HUES6 (cell line): ENCODE results near the gene FAM185A.

ENCODE experiments used
- H3K27ac ChIP-seq: 2 replicates; pipeline ENCODE4 v1.7.0; 2013; ENCODE audit warnings: low read depth, mild to moderate bottlenecking, low read length, inconsistent platforms
- H3K27me3 ChIP-seq: 2 replicates; pipeline ENCODE4 v1.6.1; 2013; ENCODE audit warnings: low read length; ENCODE audit not compliant: control insufficient read depth, insufficient read depth
- H3K36me3 ChIP-seq: 2 replicates; pipeline ENCODE4 v1.6.1; 2013; ENCODE audit warnings: low read length; ENCODE audit not compliant: control insufficient read depth, insufficient read depth
- H3K4me1 ChIP-seq: 2 replicates; pipeline ENCODE4 v1.6.1; 2013; ENCODE audit warnings: low read length; ENCODE audit not compliant: control insufficient read depth, insufficient read depth
- H3K4me3 ChIP-seq: 2 replicates; pipeline ENCODE4 v1.5.1; 2013; ENCODE audit warnings: low read depth, low read length
- H3K9ac ChIP-seq: one replicate; pipeline ENCODE4 v1.6.1; 2013; ENCODE audit warnings: mild to moderate bottlenecking, low read length
- H3K9me3 ChIP-seq: 2 replicates; pipeline ENCODE4 v1.6.1; 2013; ENCODE audit warnings: low read depth, low read length; ENCODE audit not compliant: control insufficient read depth, insufficient read depth

The FAM185A gene

GRCh38 chr7:102814025-102814471 lies 65.2 kb downstream of the FAM185A start:
- no peaks in the 10 kb centered on the region for H3K27me3 ChIP-seq
- no peaks in the 10 kb centered on the region for H3K36me3 ChIP-seq
- no peak overlapping the region for H3K27ac ChIP-seq
- peaks cover 7% of the 10 kb centered on the region; the same call in 1 of the 2 replicates for H3K4me1 ChIP-seq
- H3K4me3 ChIP-seq = no peak overlapping the region
- H3K9me3 ChIP-seq = no peaks in the 10 kb centered on the region
- no peak overlapping the region for H3K9ac ChIP-seq

DNA sequence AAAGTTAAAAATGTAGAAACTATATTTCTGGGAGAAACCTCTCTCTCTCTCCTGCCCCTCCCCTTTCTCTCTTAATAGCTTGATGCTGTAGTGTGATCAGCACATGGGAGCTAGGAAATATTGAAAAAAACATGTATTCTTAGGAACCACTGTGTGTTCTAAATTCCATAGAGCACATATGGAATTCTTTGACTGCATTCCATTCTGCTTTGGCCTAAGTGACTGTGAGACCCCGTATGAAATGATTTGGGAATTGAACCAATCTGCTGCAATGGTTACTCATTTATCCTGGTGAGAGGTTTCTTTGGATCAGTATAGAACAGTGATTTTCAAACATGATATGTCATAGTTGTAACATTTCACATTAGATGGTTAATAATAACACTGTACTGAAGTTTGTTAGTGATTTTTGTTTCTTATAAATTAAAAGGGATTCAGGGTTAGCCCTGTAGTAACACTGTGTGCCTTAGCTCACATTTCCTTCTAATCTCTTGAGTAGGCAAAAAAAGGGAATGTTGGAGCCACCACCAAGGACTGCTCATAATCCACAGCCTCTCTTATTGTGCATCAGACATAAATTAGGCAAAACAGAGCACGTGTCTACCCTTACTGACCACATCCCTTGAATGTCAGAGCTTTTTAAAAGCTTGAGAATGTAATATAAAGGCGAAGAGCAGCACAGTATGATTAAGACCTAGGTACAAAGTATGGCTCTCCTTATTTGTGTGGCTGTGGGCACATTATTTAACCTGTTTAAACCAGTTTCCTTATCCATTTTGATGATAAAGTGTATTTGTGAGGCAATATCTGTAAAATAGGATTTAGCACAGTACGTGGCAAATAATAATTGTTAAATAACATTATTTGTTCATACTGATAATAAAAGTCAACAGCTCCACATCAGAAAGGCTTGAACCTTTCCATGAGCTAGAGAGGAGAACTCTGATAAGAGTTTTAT lies 69.1 kb downstream of the FAM185A start:
- Histone ChIP-seq H3K36me3 (no peaks in the 10 kb centered on the region), H3K27ac (no peak overlapping the region), H3K4me3 (no peak overlapping the region), H3K4me1 (peaks cover 6% of the 10 kb centered on the region; the same call in 1 of the 2 replicates), H3K9ac (no peak overlapping the region), H3K27me3 (no peaks in the 10 kb centered on the region), H3K9me3 (no peaks in the 10 kb centered on the region)

GRCh38 chr7:102819151-102819550 lies 70.4 kb downstream of the FAM185A start:
- Histone ChIP-seq H3K27ac (no peak overlapping the region), H3K36me3 (no peaks in the 10 kb centered on the region), H3K4me1 (no peaks in the 10 kb centered on the region), H3K4me3 (no peak overlapping the region), H3K9ac (no peak overlapping the region), H3K27me3 (no peaks in the 10 kb centered on the region), H3K9me3 (no peaks in the 10 kb centered on the region)

- H3K4me3 ChIP-seq = no peak overlapping the region
Measured at GRCh38 chr7:102821994-102822747, 73.4 kb downstream of the FAM185A start.

DNA sequence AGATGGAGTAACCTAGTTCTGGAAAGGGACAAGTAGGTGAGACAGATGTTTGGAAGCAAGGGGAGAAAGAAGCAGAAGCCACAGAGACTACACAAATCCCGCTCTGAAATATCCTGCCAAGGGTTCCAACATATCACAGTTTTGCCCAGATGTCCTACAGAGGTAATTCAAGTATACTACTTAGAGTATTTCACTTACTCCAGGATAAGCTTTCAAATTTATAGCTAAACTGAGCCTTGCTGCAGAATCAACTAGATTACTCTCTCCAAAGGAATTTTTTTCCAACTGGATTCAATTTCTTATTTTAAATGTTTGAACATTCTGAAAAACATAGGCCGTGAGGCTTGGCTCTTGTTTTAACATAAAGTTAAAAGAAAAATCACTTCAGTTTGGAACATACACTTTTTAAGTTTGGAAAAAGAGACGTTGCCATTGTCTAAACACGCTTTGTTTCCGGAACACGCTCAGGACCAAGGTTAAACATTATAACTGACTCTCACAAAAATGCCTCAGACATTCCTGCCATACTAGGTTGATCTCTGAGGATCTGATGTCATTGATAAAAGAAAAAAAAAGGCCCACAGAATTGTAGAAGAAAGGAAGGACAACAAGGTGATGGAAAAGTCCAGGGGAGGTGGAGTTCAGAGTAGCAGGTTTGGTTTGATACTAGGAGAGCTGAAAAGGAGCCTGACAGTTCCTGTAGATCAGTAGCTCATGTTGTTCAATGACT lies 74.8 kb downstream of the FAM185A start:
- no peak overlapping the region for H3K27ac ChIP-seq

More at GRCh38 chr7:102821994-102822747, 73.4 kb downstream of the FAM185A start:
- H3K27ac ChIP-seq = no peak overlapping the region
- H3K36me3 ChIP-seq = no peaks in the 10 kb centered on the region
- no peaks in the 10 kb centered on the region for H3K4me1 ChIP-seq
- no peak overlapping the region for H3K9ac ChIP-seq
- H3K27me3 ChIP-seq = no peaks in the 10 kb centered on the region
- H3K9me3 ChIP-seq = no peaks in the 10 kb centered on the region

DNA sequence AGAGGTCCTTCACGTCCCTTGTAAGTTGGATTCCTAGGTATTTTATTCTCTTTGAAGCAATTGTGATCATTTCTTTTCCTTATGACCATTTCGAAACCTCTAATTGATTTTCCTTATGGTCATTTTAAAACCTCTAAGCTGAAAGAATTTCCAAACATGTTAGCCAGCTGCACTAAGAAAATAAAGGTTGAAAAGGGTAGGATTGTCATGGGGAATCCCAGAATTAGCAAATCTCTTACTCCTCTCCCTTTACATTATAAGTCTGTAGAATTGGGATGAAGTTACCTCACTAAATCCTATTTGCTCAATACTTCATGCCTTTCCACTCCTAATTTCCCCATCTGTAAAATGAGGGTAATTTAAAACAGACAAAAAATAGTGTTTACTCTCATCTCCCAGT lies 79.5 kb downstream of the FAM185A start:
- H3K27me3 ChIP-seq = no peaks in the 10 kb centered on the region
- H3K9ac ChIP-seq = no peak overlapping the region
- H3K4me3 ChIP-seq = no peak overlapping the region
- H3K9me3 ChIP-seq = no peaks in the 10 kb centered on the region
- H3K27ac ChIP-seq = no peak overlapping the region
- no peaks in the 10 kb centered on the region for H3K36me3 ChIP-seq
- H3K4me1 ChIP-seq = 0 out of 2 replicates have a peak, but pooled peaks cover 7% of the 10 kb centered on the region

More for the DNA sequence above, 74.8 kb downstream of the FAM185A start:
- Histone ChIP-seq H3K4me1 (no peaks in the 10 kb centered on the region), H3K9me3 (no peaks in the 10 kb centered on the region), H3K36me3 (no peaks in the 10 kb centered on the region), H3K27me3 (no peaks in the 10 kb centered on the region), H3K4me3 (no peak overlapping the region), H3K9ac (no peak overlapping the region)

DNA sequence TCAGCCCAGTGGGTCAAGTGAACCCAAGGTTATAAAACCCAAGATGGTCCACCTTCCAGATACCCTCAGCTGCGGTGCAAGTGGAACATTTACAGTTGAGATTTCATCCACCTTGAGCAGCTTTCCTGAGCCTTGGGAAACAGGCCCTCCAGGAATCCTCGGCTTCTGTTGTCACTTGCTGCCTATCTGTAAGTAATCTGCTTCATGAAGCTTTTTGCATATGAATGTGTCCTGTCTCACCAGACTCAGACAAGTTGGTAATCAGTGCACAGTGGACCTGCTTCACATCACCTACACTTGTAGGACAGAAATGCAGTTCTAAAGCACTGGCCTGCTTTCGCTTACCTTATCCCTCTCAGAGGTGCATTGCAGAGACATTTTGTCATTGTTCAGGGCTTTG lies 80.3 kb downstream of the FAM185A start:
- H3K9me3 ChIP-seq = no peaks in the 10 kb centered on the region
- no peaks in the 10 kb centered on the region for H3K36me3 ChIP-seq
- H3K4me3 ChIP-seq = no peak overlapping the region
- H3K9ac ChIP-seq = no peak overlapping the region
- H3K27ac ChIP-seq = no peak overlapping the region
- 0 out of 2 replicates have a peak, but pooled peaks cover 7% of the 10 kb centered on the region for H3K4me1 ChIP-seq
- no peaks in the 10 kb centered on the region for H3K27me3 ChIP-seq

DNA sequence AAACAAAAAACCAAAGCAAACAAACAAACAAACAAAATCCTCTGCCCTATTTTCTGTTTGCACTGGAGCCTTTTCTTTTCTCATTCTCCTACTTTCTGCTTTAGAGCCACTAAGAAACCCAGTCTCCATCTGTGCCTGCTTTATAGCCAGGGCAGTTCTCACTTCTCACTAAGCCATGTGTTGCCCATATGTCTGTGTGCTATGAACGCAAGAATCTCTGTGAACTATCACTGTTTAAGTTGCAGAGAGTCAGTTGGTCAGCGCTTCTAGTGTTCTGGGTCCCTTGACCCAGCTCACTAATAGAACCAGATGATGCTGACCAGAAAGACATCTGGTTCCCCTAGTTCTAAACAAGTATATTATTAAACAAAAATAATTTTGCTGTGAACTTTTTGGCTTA lies 81.4 kb downstream of the FAM185A start:
- 0 out of 2 replicates have a peak, but pooled peaks cover 7% of the 10 kb centered on the region for H3K4me1 ChIP-seq
- no peak overlapping the region for H3K27ac ChIP-seq
- H3K4me3 ChIP-seq = no peak overlapping the region
- no peaks in the 10 kb centered on the region for H3K27me3 ChIP-seq
- no peaks in the 10 kb centered on the region for H3K36me3 ChIP-seq
- H3K9ac ChIP-seq = no peak overlapping the region
- H3K9me3 ChIP-seq = no peaks in the 10 kb centered on the region

GRCh38 chr7:102832674-102833073 lies 83.9 kb downstream of the FAM185A start:
- H3K27ac ChIP-seq = no peak overlapping the region
- H3K9me3 ChIP-seq = no peaks in the 10 kb centered on the region
- no peak overlapping the region for H3K9ac ChIP-seq
- no peak overlapping the region for H3K4me3 ChIP-seq
- no peaks in the 10 kb centered on the region for H3K27me3 ChIP-seq
- no peaks in the 10 kb centered on the region for H3K36me3 ChIP-seq
- H3K4me1 ChIP-seq = 0 out of 2 replicates have a peak, but pooled peaks cover 7% of the 10 kb centered on the region

DNA sequence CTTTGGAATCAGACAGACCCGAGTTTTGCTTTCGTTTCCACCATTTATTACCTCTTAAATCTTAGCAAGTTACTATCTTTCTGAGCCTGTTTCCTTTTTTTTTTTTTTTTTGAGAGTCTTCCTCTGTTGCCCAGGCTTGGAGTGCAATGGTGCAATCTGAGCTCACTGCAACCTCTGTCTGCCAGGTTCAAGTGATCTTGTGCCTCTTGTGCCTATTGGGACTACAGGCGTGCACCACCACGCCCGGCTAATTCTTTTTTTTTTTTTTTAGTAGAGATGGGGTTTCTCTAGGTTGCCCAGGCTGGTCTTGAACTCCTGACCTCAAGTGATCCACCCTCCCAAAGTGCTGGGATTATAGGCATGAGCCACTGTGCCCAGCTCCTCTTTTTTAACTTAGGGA lies 84.5 kb downstream of the FAM185A start:
- Histone ChIP-seq H3K27me3 (no peaks in the 10 kb centered on the region), H3K27ac (no peak overlapping the region), H3K4me1 (0 out of 2 replicates have a peak, but pooled peaks cover 7% of the 10 kb centered on the region), H3K4me3 (no peak overlapping the region), H3K9me3 (no peaks in the 10 kb centered on the region), H3K36me3 (no peaks in the 10 kb centered on the region), H3K9ac (no peak overlapping the region)
